Measurements from ENCODE around the gene CAMTA1.
"Not testable (repeated sequence)": the region's sequence is repeated elsewhere in the genome, so short reads cannot be mapped to it uniquely, and the experiment has no call there.

Gene CAMTA1

DNA sequence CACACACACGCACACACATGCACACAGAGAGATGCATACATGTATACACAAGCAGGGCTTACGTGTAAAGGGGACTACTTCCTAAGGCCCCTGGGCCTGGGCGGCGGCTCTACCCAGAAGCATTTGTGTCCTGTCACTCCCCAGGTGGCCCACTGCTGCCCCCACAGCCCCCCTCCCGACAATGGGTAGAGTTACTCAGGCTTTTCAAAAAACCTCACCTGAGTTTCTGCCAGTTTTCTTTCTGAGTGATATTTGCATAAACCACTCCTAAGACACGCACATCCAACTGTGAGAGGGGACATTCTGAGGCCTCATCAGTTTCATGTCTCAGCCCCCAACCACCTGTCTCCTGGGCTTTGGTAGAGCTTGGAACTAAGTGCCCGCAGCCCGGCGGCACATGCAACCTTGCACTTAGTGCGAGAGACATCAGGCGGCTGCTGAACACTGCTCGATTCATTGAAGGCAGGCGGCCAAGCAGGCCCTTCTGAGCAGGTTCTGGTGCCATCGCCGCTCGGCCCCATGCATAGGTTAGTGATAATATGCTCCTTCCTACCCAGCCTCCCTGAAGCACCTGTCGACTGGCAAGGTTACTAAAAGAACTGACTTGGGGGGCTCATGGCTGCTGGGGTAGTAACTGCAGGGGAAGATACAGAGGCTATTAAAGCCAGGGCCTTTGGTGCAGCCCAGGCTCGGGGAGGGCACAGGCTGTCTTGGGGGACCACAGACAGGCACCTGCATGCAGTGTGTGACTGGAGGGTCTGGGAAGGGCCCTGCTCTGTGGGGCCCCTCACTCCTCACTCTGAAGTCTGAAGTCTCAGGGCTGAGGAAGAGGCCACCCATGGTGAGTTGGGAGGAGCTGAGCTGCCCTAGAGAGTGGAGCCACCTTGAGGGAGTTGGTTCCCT lies 621.6 kb downstream of the CAMTA1 start:
- DNase-seq = no peak

- DNase-seq = no peak
These were observed 622.3 kb downstream of the CAMTA1 start for GRCh38 chr1:7407544-7407895.

DNA sequence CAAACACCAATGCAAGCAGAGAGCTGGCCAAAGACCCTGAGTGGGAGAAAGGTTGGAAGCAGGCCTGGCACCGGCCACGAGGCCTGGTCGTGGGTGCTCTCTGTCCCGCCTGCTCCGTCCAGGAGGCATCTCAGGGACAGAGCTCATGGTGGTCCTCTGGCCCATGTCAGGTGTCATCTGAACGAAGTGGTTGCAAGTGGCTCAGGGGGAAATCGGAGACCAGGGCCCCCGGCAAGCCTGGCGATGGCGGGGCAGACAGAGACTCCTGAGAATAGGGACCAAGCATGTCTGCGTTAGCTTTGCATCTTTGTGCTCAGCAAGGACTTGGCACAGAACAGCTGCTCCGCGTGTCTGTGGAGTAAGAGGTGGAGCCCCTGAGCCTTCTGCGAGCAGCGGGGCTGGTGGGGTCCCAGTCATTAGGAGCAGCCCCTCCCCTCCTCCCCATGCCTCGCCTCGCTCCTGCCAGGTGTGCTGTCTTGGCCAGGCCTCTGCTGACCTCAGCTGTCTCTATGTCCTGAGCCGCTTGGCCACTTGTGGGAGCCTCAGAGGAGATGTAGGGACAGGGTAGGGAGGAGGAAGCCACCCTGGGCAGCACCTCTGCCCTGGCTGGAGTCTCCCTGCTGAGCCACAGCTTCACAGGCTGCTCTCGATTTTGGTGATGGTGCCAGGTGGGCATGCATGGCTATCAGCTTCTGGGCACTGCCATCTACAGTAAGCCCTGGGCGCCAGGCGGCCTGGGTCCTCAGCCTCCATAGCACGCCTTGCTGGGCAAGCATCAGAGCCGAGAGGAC lies 622.9 kb downstream of the CAMTA1 start:
- no peak for DNase-seq

- no peak for DNase-seq
These were observed 623.5 kb downstream of the CAMTA1 start for GRCh38 chr1:7408771-7409150.

- DNase-seq = no peak
These were observed 624.0 kb downstream of the CAMTA1 start for GRCh38 chr1:7409278-7409677.

- no peak for DNase-seq
These were observed 624.9 kb downstream of the CAMTA1 start for GRCh38 chr1:7410156-7410555.

- DNase-seq = not testable (repeated sequence)
These were observed 632.4 kb downstream of the CAMTA1 start for GRCh38 chr1:7417618-7418017.

- no peak for DNase-seq
These were observed 633.3 kb downstream of the CAMTA1 start for GRCh38 chr1:7418442-7419080.

GRCh38 chr1:7420098-7420445 lies 634.8 kb downstream of the CAMTA1 start:
- no peak for DNase-seq

DNA sequence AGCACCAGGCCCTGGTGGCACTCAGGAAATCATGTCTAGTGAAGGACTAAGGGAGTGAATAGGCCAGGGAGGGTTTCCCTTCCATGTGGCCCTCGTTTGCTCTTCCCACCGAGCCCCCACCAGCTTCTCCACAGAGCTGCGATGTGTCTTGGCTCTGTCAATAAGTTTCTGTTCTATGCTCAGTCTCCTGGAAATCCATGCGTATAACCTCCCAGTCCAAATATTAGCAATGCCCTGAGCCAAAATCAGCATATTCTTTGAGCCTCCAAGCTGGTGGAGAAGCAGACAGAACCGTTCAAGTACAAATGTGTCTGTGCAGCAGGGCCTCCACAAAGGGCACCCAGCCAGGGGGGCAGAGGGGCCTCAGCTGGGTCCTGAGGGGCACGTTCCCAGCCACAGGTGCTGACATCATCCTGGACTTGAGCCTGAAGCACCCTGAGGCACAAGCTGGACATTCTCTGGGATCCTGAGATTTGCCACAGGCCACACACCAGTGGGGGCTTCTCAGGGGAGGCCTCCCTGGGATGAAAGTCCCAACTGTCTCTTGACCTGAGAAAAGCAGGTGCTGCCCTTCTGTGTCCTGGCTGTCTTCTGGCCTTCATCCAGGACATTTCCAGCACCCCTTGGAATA lies 635.3 kb downstream of the CAMTA1 start:
- DNase-seq = no peak

DNA sequence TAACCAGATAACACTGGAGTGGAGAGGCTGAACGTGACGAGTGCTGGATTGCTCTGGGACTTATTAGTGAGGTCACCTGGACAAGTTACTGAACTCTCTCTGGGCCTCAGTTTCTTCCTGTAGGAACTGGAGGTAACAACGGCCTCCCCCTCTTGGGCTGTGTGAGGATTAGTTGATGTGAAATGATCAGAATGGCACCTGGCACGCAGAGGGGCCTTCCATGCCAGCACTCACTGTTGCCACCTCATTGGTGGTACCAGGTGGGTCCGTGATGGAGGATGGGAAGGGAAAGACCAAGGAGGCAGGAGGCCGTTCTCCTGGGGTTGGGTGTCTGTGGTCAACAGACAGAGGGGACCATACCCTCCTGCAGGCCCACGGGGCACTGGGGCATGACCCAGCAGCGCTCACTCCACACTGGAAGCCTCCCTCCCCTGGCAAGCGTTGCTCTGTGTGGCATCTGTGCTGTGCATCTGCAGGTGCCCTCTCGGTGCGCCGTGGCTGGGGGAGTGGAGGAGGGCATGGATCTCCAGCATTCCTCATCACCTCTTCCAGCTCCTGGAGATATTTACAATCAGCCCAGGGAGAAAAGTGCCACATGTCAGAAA lies 636.3 kb downstream of the CAMTA1 start:
- DNase-seq = no peak

DNA sequence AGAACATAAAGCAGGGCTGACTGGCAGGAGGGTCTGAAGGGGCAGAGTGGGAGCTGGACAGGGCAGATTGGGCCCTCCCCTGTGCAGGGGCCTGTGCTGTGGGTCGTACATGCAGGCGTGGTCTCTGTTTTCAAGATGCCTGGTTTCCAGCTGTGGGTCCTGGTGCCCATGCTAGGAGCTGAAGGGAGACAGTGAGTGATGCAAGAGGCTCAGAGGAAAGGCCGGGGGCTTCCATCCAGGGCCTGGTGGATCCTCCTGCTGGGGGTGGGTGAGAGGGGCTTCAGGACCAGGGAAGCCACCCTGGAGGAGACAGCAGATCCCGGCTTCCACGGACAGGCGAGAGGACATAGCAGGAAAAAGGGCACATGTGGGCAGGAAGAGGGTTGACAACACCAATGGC lies 636.8 kb downstream of the CAMTA1 start:
- no peak for DNase-seq

DNA sequence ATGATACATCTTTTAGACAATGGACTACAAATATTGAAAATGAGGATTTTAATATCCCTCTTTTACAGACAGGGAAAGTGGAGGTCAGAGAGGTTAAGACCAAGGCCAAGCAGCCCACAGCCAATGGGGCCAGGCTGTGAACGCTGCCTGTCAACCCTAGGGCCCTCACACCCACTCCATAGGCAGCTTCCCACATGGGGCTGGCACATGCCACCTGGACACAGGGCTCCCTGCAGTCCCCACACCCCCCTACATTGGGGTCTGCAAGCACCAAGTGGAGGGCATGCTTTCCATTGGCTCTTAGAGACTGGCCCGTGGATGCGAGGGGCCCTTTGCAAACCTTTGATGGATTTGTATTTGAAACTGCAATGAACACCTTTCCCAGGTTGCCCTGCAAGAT lies 637.3 kb downstream of the CAMTA1 start:
- DNase-seq = no peak

DNA sequence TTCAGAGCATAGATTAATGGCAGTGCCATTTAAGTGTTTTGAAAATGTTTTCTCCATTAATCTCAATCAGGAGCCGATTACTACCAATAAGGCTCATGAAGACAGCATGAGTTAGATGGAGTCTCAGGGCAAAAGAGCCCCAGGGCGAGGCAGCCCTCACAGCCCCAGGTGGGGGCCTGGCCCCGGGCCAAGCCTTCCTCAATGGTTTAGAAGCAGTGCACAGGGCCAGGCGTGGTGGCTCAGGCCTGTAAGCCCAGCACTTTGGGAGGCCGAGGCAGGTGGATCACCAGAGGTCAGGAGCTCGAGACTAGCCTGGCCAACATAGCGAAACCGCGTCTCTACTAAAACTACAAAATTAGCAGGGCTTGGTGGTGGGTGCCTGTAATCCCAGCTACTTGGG lies 637.7 kb downstream of the CAMTA1 start:
- no peak for DNase-seq

- no peak for DNase-seq
These were observed 639.2 kb downstream of the CAMTA1 start for GRCh38 chr1:7424352-7424890.

DNA sequence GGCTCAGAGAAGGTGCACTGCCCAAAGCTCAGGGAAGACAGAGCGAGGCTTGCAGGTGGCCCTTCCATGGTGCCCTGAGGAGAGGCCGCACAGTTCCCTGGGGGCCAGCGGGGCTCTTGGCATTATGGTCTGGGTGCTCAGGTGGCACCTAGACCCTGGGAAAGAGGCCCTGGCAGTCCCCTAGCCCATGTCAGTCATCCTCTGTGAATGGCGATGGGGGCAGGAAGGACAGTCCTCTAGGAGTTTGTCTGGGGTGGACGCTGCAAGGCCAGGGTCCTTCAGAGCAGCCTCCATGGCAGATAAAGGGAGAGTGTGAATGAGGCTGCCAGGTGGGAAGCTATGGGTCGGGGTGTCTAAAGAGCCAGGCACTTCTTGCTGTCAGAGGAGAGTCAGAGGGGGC lies 640.0 kb downstream of the CAMTA1 start:
- DNase-seq = no peak

DNA sequence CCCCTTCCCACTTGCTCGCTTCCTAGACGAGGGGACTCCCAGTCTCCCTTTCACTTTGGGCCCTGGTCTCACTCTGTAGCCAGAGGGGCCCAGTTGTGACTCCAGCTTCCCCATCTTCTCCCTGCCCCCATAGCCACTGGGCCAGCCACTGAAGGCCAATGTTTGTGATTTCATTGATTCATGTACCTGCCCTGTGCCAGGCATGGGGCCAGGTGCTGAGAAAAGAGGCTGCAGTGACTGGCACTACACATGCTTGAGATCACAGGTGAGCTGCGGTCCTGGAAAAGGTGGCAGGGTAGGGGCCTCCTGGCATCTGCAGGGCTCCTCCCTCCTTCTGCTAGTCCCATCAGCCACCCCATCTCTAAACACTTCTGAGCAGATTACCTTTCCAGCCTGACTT lies 640.5 kb downstream of the CAMTA1 start:
- DNase-seq = no peak

DNA sequence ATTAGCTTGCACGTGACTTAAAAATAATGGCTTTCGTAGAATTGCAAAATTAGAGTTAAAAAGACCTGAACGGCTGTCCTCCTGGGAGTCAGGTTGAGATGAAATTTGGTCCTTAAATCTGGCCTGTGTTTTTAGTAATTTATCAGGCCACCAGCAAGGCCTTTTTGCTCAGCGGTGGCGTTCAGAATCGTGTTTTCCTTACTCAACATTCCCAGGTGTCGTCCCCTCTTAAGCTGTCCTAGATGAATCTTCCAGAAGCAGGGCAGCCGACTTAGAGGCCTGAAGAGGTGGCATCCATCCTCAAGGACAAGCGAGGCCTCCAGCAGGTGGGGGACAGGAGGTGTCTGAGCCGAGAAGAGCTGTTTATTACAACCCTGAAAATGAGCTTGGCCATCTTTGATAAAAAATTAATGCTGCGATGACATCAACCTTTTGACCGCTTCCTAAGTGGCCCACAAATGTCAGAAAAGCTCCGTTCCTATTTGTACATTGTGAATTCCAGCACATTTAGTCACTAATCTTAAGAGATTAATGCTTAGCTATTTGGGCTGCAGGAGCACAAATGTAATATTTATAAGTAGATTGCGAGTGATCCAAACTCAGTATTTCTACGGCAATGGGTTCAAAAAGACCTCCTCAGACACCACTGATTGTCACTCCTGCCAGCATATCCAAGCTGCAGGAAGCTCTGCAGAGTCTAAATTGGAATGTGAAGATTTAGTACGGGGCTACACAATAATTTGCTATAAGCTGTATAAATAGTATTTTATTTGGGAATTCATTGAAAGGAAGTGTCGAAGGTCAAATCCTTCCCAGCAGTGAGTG lies 641.7 kb downstream of the CAMTA1 start:
- no peak for DNase-seq

GRCh38 chr1:7427605-7428300 lies 642.5 kb downstream of the CAMTA1 start:
- DNase-seq = no peak

- no peak for DNase-seq
These were observed 644.0 kb downstream of the CAMTA1 start for GRCh38 chr1:7429290-7429689.

DNA sequence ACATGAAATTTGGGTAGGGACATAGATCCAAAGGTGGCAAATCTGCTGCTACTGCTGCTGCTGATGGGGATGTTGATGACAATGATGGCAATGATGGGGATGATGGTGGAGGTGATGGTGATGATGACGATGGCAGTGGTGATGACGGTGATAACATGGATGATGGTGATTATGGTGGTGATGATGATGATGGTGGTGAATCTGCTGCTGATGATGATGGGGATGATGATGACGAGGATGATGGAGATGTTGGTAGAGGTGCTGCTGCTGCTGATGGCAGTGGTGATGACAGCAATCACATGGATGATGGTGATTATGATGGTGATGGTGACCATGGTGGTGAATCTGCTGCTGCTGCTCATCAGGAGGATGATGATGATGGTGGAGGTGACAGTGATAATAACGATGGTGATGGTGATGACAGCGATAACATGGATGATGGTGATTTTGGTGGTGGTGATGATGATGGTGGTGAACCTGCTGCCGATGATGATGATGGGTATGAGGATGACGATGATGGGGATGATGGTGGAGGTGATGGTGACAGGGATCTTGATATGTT lies 644.9 kb downstream of the CAMTA1 start:
- DNase-seq = no peak

Data from NCI-H1048 (cell line).